SK-N-DZ (cell line): ENCODE measurements around the gene INPP4B.
A peak's percentile ranks its signal among the peaks of the same experiment; 100 is the strongest.
"Not testable (repeated sequence)": the region's sequence is repeated elsewhere in the genome, so short reads cannot be mapped to it uniquely, and the experiment has no call there.

Experiments
- DNase-seq: peaks from one replicate; pipeline ENCODE4 v3.0.0-alpha.2; 2015; ENCODE audit warnings: low spot score

The INPP4B gene

DNA sequence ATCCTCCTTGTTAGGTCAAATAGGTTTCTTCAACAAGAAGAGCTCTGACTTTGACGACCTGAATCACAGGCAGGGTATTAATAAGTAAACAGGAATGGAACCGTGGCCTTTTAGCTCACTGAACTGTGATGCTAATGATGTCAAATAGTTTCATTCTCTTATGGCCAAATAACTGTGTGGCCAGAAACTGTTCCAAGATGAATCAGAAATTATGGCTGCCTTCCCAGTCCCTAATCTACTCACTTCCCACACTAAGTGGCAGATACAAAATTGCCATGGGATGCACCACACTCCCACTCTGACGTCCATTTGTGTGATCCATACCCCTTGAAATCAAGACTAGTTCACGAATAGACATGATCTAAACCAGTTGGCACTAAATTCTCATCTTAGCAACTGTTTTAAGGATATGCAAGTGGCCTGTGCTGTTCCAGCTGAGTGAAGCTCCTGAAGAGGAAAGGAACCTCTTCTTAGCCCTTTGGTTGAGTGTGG is 754.4 kb downstream of the INPP4B start:
- DNase-seq, result no peak

DNA sequence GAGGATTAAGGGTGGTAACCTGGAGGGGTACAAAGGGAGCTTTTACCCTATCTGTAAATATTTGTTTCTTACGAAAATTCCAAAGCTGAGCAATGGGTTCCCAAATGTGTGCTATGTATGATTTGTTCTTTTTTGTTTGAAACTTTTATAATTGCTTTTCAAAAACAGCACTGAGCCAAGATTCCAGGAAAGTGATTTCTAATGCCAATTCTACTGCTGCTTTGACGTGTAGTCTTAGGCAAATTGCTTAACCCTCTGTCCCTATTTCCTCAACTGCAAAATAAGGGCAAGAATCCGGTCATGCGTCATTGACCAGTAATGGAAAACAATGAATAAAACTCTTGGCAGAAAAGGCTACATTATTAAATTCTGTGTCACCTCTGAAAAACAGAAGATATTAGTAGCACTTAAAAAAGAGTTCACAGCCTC is 755.0 kb downstream of the INPP4B start:
- no peak for DNase-seq

DNA sequence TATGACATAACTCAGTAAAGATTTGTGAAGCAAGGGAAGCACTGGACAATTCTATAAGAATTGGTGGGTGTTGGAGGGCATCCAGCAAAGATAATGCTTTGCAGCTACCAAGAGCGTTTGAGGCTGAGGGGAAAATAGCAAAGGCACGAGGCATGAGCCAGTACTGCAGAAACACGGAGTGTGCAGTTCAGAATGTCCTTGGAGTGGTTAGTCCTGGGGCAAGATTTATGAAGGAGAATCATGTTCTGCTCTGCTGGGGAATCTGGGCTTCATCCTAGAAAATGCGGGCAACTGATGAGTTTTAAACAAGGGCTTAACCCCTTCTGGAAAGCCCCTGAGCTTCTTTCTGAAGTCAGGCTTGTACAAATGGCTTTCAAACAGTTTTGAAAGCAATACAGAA is 757.2 kb downstream of the INPP4B start:
- DNase-seq, result no peak

DNA sequence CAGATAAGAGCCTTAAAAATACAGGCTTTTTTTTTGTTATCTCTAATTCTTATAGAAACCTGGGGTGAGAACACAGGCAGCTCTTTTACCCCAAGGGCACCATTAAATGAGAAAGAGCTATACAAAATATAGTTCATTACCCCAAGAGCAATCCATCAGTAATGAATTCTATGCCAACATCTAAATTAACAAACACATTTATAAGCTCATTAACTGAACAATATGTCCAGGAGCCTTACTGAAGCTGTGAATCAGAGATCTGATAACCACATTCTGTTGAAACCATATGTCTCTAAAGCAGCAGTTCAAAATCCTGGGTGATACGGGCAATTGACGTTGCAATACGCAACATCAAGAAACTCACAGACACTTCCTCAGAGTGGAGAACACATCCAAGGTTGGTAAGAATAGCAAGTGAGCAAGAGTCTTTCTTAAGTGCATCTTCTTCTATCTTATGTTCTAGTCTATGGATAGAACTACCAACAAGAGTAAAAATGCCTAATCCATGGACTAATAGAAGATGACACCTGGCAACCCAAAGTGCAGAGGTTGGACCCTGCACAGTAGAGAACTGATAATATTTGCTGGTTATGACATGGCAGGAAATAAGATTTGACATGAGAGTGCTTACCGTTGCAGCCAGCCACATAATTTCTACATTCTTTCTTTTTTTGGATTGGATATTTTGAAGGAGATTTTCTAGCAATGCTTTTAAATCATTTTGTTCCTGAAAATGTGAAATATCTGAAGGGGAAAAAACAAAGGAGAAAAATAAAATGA is 760.4 kb downstream of the INPP4B start:
- no peak for DNase-seq

DNA sequence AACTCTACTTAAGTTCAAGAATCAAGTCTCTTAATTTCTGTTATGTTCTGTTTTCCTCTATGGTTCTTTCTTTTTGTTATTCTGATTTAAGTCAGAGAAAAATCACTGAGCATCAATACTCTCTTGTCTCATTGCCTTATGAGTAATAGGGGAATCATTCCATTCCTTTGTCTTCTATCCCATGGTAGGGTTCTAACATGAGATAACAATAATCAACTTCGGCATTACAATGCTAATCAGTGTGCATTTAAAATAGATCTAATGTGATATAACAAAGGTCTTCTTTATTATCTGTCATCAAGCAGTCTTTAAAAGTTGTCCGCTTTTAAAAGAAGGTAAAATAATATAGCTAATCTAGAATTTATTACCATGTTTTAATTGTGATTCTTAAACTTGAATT is 762.8 kb downstream of the INPP4B start:
- no peak for DNase-seq

DNA sequence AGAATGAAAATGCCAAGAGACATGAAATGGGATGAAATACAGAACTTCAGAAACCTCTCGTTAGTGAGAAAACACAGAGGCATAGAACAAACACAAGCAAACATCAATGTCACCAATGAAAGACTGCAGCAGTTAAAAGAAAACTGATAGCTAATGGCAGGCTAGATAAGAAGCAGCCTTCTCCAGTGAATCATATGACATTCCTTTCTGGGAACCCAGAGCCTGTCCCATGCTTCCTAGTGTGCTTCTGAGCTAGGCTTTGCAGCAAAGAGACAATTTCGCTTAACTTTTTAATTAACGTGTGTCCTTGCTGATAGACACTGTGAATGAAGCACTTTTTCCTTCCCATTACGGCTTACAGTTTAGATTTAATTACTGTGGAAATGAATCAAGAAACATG is 765.1 kb downstream of the INPP4B start:
- DNase-seq, result peak; percentile 63

DNA sequence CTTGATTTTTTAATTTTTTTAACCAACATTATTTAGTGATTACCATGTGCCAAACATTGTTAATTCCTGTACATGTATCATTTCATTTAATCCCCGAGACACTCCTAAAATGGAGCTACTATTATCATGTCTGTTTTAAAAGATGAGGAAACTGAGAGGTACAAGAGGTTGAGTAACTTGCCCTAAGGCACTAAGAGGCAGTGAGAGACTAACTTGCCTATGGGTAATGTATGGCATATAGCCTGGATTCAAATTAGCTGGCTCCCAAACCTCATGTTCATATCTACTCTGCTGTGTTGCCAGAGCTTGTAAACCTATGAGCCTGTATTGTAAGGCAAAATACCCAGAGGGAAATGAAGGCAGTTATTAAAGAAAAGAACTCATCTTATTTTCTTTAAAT is 766.1 kb downstream of the INPP4B start:
- DNase-seq, result no peak

DNA sequence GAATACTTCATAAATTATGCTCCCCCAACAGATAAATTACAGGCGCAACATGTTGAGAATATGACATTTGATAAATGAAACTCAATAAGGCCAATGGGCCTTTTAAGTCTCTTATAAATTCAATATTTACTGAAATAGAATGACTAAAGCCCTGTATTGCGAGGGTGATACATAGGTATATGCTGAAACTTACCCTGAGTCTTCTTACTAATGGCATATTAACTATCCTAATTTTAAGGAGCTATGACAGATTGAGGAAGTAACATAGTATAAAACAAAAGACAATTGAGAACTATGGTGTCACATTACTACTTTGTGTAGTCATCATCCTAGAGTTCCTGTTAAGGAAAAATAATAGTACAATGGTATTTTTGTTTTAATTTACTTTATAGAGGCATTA is 769.1 kb downstream of the INPP4B start:
- no peak for DNase-seq

DNA sequence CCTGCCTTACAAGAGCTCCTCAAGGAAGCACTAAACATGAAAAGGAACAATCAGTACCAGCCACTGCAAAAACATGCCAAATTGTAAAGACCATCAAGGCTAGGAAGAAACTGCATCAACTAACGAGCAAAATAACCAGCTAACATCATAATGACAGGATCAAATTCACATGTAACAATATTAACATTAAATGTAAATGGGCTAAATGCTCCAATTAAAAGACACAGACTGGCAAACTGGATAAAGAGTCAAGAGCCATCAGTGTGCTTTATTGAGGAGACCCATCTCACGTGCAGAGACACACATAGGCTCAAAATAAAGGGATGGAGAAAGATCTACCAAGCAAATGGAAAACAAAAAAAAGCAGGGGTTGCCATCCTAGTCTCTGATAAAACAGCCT is 777.8 kb downstream of the INPP4B start:
- DNase-seq, result not testable (repeated sequence)

DNA sequence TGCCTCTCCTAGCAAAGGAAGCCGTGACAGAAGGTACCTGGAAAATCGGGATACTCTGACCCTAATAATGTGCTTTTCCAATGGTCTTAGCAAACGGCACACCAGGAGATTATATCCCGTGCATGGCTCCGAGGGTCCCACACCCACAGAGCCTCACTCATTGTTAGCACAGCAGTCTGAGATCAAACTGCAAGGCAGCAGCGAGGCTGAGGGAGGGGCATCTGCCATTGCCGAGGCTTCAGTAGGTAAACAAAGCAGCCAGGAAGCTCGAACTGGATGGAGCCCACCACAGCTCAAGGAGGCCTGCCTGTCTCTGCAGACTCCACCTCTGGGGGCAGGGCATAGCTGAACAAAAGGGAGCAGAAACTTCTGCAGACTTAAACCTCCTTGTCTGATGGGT is 779.5 kb downstream of the INPP4B start:
- not testable (repeated sequence) for DNase-seq

DNA sequence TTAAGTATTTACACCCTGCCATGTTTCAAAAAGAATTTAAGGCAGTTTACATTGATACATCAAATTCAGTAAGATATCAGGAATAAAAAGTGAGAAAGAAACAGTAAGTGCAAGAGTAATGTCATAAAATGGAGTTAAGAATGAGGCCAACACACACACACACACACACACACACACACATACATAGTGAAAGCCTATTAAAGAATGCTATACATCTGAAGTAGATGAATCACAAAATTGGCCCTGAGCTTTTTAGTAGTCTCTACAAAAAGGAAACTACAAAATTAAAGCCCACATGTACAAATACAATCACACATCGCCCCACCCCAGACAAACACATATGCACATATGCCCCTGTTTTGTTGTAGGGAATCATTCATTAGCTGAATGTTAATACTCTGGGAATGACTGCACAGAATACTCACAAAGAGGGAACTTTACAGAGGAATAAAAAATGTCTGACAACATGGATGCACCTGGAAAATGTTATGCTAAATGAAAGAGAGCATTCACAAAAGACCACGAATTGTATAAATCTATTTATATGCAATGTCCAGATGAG is 780.9 kb downstream of the INPP4B start:
- DNase-seq, result no peak

DNA sequence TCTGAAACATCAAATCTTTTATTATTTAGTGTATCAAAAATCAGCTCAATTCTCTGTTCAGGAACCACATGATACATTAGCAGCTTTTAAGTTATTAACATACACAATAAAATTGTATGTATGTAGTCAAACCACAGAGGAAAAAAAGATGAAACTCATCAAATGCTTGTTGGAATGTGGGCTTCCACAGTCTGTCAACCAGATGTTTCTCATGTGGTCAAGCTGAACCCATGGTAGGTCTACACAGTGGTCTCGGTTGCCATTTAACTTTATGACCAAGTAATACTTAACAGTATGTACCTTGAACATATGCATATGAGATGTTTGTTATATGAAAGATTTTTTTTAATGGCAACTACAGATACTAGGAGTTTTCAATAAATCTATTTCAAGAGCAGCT is 781.9 kb downstream of the INPP4B start:
- DNase-seq, result no peak

DNA sequence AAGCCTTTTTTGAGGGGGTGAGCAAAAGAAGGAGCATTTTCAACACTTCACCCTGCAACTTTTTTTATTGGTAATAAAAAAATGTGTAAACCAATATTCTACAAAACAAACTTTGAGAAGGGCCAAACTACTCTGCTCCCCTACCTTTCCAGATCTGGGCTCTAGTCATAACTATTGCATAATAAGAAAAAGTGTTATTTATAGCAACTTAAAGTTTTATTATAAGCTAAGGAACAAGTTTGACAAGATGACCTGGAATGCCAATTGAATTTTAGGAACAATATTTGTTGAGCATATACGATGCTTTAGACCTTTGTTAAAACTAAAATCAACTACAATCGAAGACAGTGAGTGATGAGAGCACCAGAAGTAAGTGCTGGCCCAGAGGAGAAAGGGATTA is 800.1 kb downstream of the INPP4B start:
- DNase-seq, result no peak

DNA sequence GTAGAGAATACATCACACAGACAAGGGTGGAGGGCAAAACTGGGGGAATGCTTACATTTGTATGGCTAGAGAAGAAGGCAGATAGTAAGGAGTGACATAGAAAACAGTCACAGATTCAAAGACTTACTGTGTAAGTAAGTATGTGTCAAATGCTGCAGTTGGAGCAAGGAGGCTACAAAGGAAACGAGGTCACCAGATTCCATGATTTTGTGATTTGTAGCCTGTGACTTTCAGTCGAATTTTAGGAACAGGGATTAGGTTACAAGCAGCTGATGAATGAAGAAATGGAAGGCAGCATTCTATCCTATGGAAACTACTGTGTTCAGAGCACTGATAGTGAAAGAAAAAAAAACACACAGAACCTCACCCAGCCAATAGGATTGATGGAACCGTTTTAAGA is 801.8 kb downstream of the INPP4B start:
- DNase-seq, result no peak

DNA sequence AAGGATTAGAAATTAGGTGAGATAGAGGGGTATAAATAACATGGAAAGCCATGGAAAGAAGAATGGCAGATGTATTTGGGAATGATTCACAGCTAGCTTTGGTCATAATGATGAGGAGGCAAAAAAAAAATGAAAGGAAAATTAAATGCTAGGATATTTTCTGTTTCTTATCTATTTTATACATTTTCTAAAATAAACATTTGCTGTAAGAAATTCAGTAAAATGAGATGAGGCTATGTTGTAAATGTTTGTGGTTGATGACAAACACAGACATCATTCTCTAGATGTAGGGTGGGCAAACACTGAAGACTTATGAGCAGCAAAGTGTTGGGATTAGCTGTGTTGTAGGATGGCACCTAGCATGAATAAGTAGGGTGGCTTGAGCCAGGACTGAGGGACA is 802.6 kb downstream of the INPP4B start:
- no peak for DNase-seq

DNA sequence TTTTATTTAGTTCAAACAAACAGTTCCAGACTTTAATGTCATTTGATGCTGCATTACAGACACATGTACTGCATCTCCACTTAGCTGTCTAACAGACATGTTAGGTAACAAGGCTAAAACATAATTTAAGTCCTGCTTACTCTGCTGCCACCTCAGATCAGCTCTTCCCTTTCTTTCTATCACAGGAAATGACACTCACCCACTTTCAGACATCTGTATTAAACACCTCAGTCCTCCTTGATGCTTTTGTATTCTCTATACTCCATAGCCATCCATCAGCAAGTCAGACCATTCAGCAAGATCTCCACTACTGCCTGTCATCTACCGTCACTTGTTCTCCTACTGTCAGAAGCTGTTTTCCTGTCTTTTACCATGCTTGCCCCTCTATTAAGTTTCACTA is 804.3 kb downstream of the INPP4B start:
- no peak for DNase-seq

DNA sequence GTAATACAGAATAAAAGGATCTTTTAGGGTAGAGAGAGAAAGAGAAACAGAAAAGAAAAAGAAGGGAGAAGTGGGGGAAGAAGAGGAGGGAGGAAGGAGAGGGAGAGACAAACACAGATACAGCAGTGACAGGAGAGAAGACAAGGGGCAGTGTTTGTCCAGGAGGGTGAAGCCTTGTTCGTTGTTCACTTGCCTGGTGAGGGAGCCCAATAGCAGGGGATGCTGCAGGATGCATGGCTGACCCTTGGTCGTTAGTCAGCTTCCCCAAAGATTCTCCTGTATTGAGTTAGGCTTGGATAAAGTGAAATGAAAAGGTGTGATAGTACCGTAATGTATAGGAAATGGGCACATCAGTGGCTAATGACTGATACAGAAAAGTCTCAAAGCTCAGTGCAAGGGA is 806.1 kb downstream of the INPP4B start:
- peak; percentile 68 for DNase-seq

DNA sequence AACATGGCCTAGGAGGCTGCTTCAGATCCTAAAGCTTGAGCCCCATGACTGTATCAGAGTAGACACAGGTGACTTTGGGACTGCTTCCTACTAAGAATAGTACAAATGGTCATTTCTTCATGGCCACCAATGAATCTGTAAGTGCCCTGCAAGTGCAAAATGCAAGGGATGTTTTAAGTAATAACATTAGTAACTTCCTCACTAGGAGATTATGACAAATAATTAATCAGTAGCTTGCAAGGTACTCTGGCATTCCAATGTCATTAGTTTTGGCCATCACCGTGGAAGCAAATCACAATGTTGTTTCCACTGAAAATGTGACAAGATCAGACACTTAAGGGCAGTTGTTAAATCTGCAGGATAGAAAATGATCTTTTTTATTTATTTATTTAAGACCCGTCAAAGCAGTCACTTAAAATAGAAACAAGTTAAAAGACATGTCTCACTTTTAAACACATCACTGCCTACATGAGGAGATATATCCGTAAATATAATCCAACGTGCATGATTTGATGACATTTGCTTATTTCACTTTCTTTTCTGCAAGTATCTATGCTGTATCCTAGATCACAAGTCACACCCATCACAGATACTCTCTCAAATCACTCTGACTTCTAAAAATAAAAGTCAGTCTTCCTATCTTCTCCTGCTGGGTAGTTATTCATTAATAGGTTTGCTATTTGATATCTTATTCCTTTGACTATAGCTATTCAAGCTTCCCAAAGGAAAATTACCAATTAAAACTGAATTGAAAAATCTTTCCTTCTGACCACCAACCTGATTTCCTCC is 809.1 kb downstream of the INPP4B start:
- no peak for DNase-seq

DNA sequence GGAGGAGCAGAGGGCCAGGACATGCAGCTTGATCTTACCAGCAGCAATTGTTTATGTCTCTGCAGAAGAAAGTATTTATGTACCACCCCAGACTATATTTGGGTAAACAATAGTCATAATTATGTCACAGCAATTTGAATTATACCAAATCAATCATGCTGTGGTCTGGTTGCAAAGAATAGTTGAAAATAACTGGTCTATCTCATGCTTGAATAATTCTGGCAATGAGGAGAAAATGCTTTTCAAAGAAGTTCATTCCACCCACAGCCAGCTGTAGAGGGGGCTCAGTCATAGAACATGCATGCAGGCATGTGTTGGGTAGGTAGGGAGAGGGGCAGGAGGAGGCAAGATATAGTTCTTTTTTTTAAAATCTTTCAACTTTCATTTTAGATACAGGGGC is 810.5 kb downstream of the INPP4B start:
- no peak for DNase-seq

DNA sequence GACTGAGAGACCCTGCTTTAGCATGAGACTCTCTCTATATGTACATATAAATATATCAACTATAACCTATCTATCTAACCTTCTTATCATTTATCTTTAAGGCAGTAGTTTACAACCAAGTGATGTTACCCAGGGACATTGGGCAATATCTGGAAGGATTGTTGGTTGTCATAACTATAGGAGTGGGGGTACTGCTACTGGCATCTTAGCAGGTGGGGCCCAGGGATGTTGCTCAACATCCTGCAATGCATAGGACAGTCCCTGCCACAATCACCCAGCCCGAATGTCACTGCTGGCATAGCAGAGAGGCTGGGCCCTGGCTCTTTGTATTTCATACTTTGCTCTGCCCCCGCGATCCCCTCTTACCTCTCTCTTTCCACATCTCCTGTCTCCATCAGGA is 812.0 kb downstream of the INPP4B start:
- DNase-seq, result no peak

DNA sequence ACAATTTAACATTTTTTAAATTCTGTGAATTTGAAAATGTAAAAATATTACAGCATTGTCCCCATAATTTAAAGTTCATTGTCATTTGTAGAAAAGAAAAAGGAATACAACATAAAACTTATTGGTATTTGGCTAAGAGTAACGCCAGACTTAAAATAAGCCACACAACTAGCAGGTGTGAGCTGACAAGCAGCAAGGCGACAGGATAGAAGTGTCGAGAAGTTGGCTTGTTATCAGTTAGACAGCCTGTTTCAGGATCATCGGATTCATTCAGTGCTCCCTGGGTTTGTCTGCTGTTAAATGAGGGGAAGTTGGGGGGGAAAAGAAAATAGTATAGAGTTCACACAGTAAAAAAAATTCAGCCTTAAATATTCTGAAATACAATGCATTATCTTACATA is 816.1 kb downstream of the INPP4B start:
- DNase-seq, result no peak

DNA sequence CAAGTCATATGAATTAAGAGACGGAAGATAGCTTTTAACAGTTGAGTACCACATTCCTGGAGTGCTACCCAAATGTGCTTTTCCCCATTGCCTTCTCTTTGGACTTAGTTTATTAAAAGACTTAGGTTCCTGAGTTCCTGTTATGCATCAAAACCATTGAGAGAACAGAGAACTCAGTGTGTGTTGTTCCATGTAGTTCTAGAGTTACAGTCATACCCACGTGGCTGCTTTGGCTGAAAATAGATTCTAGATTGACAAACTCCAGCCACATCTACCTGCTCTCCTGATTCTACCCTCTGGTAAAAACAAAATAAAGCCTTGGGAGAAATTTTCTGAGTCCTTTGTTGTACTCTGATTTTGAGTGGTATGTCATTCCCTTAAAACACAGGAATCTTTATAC is 824.3 kb downstream of the INPP4B start:
- DNase-seq, result no peak

DNA sequence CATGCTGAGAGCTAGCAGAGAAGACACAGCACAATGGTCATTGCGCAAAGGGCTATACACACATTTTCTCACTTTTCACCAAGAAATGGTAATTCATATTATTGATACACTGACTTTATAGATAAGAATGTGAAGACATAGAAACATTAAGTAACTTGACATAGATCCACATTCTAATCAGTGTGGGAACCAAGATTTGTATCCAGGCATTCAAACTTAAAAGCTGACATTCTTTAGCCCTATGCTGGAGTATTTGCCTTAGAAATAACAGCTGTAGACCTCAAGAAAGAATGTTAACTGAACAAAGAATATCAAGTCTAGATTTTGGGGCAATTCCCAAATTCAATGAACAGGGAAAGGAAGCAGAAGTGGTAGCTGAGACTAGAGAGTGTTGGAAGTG is 824.9 kb downstream of the INPP4B start:
- no peak for DNase-seq
